Glutamatergic neuron (in vitro differentiated cells): ENCODE measurements around the gene POU2F2. TPM values are rescaled to one million over a fixed set of nuclear protein-coding genes. Genes with fewer than 3 reads are reported as not detected.

ENCODE experiments used
- DNase-seq: peaks from one replicate; pipeline ENCODE4 v3.0.0; 2022
- H3K27ac Mint-ChIP-seq: one replicate; pipeline ENCODE4 v1.8.0; 2020; ENCODE audit warnings: mild to moderate bottlenecking, mixed read lengths, inconsistent platforms; ENCODE audit not compliant: unreplicated experiment
- H3K27me3 Mint-ChIP-seq: one replicate; pipeline ENCODE4 v1.8.0; 2020; ENCODE audit warnings: mild to moderate bottlenecking, moderate library complexity, mixed read lengths, inconsistent platforms; ENCODE audit not compliant: unreplicated experiment
- H3K36me3 Mint-ChIP-seq: one replicate; pipeline ENCODE4 v1.8.0; 2020; ENCODE audit warnings: mild to moderate bottlenecking, mixed read lengths, inconsistent platforms; ENCODE audit not compliant: unreplicated experiment
- H3K4me1 Mint-ChIP-seq: one replicate; pipeline ENCODE4 v1.8.0; 2020; ENCODE audit warnings: mild to moderate bottlenecking, low read depth, mixed read lengths, inconsistent platforms; ENCODE audit not compliant: unreplicated experiment
- H3K4me3 Mint-ChIP-seq: one replicate; pipeline ENCODE4 v1.8.0; 2020; ENCODE audit warnings: mild to moderate bottlenecking, mixed read lengths, inconsistent platforms; ENCODE audit not compliant: unreplicated experiment
- H3K9me3 Mint-ChIP-seq: one replicate; pipeline ENCODE4 v1.8.0; 2020; ENCODE audit warnings: mild to moderate bottlenecking, moderate library complexity, mixed read lengths, inconsistent platforms; ENCODE audit not compliant: unreplicated experiment
- total RNA-seq: library from RNA; stranded (reverse); fragmentation: NEBNext Ultra II Directional; extraction: Animal tissue kit (Norgen Biotek cat#: 25700); gene quantifications from one replicate; pipeline ENCODE4 v1.2.1, GENCODE V29; 2021; ENCODE audit not compliant: unreplicated experiment
- TF ChIP-seq, protein P1 (sequence below): fragments of 200-600 bp; sonication (generic); IDR thresholded peaks from one replicate; pipeline ENCODE4 v1.5.0; 2021; ENCODE audit not compliant: partially characterized antibody, unreplicated experiment

The POU2F2 gene
- total RNA-seq, 1 donor from 2014 or later: 53.4 TPM

DNA sequence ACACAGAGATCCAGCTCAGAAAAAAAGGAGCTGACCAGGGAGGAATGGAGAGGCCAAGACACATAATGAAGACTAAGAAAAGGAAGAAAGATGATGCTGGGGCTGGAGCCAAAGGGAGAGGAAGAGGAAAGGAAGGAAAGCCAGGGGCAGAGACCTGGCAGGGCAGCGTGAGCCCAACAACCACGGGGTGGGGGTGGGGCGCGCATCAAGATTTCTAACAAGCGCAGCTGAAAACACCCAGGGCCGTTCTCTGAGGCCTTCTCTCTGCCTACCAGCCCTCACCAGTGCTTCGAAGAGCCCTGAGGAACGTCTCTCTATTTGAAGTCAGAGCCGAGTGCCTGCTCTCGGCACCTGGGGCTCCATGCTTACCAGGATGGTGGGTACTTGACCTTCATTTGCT lies 23.6 kb upstream of the POU2F2 start:
- Mint-ChIP-seq H3K27me3 (peaks cover 32% of the 10 kb centered on the region), H3K36me3 (no peaks in the 10 kb centered on the region), H3K4me1 (peaks cover 50% of the 10 kb centered on the region), H3K9me3 (peaks cover 31% of the 10 kb centered on the region), H3K27ac (peak overlapping the region; percentile 70), H3K4me3 (peak overlapping the region; percentile 86)
- TF ChIP-seq, protein P1, sequence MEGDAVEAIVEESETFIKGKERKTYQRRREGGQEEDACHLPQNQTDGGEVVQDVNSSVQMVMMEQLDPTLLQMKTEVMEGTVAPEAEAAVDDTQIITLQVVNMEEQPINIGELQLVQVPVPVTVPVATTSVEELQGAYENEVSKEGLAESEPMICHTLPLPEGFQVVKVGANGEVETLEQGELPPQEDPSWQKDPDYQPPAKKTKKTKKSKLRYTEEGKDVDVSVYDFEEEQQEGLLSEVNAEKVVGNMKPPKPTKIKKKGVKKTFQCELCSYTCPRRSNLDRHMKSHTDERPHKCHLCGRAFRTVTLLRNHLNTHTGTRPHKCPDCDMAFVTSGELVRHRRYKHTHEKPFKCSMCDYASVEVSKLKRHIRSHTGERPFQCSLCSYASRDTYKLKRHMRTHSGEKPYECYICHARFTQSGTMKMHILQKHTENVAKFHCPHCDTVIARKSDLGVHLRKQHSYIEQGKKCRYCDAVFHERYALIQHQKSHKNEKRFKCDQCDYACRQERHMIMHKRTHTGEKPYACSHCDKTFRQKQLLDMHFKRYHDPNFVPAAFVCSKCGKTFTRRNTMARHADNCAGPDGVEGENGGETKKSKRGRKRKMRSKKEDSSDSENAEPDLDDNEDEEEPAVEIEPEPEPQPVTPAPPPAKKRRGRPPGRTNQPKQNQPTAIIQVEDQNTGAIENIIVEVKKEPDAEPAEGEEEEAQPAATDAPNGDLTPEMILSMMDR: no peak
- DNase-seq: no peak

GRCh38 chr19:42154471-42155323 lies 22.5 kb upstream of the POU2F2 start:
- DNase-seq: no peak
- Mint-ChIP-seq H3K36me3 (no peaks in the 10 kb centered on the region), H3K4me1 (peaks cover 53% of the 10 kb centered on the region), H3K4me3 (peak overlapping the region; percentile 86), H3K9me3 (peaks cover 32% of the 10 kb centered on the region), H3K27me3 (peaks cover 32% of the 10 kb centered on the region), H3K27ac (peak overlapping the region; percentile 83)
- TF ChIP-seq, protein P1: no peak

- Mint-ChIP-seq H3K27ac (peak overlapping the region; percentile 94), H3K4me1 (peaks cover 61% of the 10 kb centered on the region), H3K9me3 (peaks cover 35% of the 10 kb centered on the region), H3K27me3 (peaks cover 35% of the 10 kb centered on the region), H3K36me3 (no peaks in the 10 kb centered on the region), H3K4me3 (peak overlapping the region; percentile 92)
- DNase-seq: no peak
- TF ChIP-seq, protein P1: no peak
These were observed 21.6 kb upstream of the POU2F2 start for GRCh38 chr19:42153672-42154433.

GRCh38 chr19:42152910-42153671 lies 20.8 kb upstream of the POU2F2 start:
- peaks cover 36% of the 10 kb centered on the region for H3K9me3 Mint-ChIP-seq
- H3K4me1 Mint-ChIP-seq: peaks cover 64% of the 10 kb centered on the region
- H3K27me3 Mint-ChIP-seq: peaks cover 35% of the 10 kb centered on the region
- H3K4me3 Mint-ChIP-seq: peak overlapping the region; percentile 92
- TF ChIP-seq, protein P1: no peak
- no peak for DNase-seq
- H3K27ac Mint-ChIP-seq: peak overlapping the region; percentile 94
- no peaks in the 10 kb centered on the region for H3K36me3 Mint-ChIP-seq
